SK-N-MC (cell line): ENCODE measurements around the gene PXYLP1.

Source experiments
- EZH2 ChIP-seq: fragments of 200-600 bp; sonication (generic); IDR thresholded peaks from one replicate; pipeline ENCODE4 v1.6.1; 2017; ENCODE audit warnings: antibody characterized with exemption
- POLR2AphosphoS5 ChIP-seq: IDR thresholded peaks from 2 replicates; pipeline ENCODE4 v1.6.1; 2012; ENCODE audit warnings: mild to moderate bottlenecking, low read depth, low read length, borderline replicate concordance

DNA sequence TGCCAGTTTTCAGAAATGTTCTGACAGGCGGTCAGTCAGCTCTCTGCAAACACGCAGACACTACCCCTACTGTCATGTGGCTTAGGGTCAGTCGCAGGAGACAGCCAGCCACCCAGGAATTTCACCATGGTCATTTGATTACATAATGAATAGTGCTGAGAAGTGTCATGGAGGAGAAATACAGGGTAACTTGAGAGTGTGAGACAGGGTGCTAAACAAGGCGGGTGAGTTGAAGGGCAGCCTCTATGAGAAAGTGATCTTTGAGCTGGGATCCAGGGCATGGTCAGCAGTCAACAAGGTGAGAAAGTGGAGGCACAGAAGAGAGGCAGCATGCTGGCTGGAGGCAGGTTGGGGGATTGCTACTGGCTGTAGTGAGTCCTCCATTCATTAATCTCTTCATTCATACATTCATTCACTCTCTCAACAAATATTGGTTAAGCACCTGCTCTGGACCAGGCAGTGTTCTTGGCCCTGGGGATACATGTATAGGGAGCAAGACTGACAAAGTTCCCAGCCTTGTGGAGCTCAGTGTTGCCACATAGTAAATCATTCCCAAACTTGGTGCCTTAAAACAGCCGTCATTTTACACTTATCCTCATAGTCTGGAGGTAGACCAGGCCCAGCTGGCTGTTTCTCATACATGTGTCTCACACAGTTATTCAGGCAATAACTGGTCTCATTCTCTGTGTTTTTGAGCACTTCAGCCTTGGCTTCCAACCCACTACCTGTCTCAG, 14.8 kb downstream of the PXYLP1 start:
- no peak for TF ChIP-seq EZH2
- no peak for TF ChIP-seq POLR2AphosphoS5
